Fibroblast of upper back skin (primary cell): ENCODE measurements around the gene CIAO2A.
"Not testable (repeated sequence)": the region's sequence is repeated elsewhere in the genome, so short reads cannot be mapped to it uniquely, and the experiment has no call there.

Experiments used
- DNase-seq: peaks from one replicate; pipeline ENCODE4 v3.0.0-alpha.2; 2013

The CIAO2A gene

DNA sequence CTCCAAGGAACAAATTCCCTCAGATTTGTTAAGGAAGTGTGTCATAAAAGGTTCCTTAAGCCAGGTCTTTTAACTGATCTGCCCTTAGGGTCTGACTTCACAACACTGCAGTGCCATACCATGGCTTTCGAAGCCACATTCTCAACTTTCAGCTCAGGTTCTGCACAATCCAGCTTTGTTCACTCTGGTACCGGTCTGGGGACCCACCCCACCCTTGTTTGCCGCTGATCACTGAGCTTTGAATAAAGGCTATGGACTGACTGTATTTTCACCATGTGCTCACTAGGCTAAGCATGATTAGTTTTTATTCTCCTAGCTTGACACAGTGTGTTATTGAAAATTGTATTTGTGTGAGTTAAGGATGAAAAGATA lies 18.0 kb upstream of the CIAO2A start:
- no peak for DNase-seq

GRCh38 chr15:64110950-64111678 lies 17.5 kb upstream of the CIAO2A start:
- no peak for DNase-seq

DNA sequence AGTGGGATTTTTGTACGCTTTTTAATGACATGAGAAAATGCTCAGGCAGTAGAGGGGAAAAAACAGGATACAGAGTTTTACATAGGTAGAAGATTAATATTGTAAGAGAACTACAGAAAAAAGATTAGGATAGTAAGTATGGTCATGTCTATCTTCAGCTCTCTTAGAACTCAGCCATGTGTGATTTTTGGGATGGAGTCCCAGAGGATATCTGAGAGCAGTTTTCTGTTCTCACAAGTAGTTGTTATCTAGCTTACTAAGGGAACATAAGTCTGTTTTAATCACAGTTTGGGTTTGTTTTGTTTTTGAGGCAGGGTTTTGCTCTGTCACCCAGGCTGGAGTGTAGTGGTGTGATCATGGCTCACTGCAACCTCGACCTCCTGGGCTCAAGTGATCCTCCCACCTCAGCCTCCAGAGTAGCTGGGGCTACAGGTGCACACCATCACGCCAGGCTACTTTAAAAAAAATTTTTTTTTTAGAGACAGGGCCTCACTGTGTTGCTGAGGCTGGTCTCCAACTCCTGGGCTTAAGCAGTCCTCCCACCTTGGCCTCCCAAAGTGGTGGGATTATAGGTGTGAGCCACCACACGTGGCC lies 16.6 kb upstream of the CIAO2A start:
- DNase-seq = not testable (repeated sequence)

- DNase-seq = no peak
Measured at GRCh38 chr15:64107337-64107736, 13.7 kb upstream of the CIAO2A start.

DNA sequence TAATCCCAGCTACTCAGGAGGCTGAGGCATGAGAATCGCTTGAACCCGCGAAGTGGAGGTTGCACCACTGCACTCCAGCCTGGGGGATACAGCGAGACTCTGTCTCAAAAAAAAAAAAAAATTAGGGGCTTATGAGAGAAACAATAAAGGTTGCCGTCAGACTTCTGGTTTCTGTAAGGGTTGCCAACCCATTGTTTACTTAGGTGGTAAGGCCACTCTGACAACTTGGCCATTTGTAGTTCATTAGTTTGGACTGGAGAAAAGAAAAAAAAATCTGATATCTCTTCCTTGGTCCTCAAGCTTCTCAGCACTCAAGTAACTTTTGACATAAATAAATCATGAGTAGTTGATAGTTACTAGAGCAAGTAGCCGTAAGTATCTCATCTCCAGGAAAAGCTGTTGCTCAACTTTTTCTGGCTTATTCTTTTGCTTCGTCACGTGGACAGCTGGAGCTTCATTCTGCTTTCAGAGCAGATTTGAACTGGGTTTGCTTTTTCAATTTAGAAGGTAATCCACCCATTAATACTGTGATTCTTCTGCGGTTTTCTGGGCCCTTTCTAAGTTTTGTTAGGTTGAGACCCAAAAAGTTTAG lies 11.6 kb upstream of the CIAO2A start:
- peak; percentile 24 for DNase-seq

GRCh38 chr15:64102497-64102896 lies 8.9 kb upstream of the CIAO2A start:
- DNase-seq = no peak

DNA sequence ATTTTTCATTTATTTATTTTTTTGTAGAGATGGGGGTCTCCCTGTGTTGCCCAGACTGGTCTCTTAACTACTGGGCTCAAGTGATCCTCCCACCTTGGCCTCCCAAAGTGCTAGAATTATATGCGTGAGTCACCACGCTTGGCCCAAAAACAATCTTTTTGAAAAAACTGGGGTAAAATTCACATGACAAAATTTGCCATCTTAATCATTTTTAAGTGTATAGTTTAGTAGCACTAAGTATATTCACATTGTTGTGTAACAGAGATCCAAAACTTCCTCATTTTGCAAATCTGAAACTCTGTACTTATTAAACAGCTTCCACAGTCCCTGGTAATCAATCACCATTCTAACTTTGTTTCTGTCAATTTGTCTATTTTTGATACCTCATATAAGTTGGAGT lies 7.3 kb upstream of the CIAO2A start:
- no peak for DNase-seq

- DNase-seq = no peak
Measured at GRCh38 chr15:64099379-64099778, 5.7 kb upstream of the CIAO2A start.

DNA sequence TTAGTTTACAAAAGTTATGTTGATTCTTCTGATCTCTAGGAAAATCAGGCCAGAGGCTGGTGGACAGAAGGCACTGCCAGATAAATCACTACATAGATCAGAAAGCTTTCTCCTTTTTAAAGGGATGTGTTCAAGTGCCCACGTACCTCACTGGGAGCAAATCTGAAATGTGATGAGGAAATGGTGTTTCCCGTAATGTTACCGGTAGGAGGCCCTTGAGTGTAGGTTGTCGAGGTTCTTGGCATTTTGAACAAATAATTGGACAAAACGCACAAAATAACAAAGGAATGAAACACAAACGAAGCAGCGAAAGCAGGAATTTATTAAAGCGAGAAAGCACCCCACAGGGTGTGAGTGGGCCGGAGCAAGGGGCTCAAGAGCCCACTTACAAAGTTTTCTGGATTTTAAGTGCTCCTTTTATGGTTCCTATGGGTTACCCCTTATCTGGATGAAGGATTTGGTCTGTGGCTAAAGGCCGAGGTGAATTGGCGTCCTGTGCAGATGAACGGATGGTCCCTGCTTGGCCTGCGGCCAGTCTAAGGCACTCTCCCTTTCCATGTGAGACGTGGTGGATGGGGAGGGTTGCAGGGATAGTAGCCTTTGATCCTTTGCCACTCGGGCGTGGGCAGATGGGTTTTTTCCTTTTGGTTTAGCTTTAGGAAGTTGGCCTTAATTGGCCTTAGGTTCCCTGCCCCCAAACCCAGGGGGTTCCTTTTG lies 3.2 kb upstream of the CIAO2A start:
- DNase-seq = no peak

GRCh38 chr15:64095795-64096667 lies 2.4 kb upstream of the CIAO2A start, which contains the start of gene SNX1:
Gene SNX1 (plus strand): TSS chr15:64095982. CDS start chr15:64096014, 32 bp downstream.
- DNase-seq = peak; percentile 94

GRCh38 chr15:64095431-64095794 lies 1.8 kb upstream of the CIAO2A start:
- no peak for DNase-seq

DNA sequence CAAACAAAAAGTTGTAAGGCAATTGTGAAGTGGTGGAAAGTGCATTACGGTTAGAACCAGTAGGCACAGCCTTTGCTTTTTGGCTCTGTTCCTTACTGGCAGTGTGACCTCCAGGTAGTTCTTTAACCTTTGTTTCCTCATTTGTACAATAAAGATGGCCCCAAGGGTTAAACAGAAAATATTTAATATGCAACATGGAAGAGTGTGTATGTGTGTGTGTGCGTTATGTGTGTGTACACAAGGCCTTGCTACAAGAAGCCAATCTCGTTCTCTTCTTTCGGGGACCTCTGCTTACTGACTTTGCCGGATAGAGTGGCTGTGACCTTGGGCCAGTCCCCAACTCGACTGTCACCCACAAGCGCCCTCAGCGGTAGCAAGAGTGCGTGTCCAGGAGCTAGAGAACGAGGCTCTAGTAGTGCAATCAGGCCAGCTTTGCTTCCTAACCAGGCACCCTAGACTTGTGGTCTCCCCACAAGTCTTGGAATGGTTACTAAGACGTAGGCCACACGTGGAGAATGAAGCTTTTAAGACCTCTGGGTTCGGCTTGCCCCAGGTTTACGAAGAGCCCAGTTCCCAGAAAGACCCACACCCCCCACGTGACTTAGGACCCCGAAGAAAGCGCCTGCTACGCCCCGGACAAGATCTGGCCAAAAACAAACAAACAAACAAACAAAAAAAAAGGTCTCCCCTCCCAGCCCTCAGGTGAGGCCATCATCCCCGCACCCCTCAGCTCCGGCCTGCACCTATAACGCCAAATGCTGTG lies 593 bp downstream of the CIAO2A start:
- DNase-seq = peak; percentile 51

GRCh38 chr15:64092075-64092820 lies 1.4 kb downstream of the CIAO2A start:
- no peak for DNase-seq

DNA sequence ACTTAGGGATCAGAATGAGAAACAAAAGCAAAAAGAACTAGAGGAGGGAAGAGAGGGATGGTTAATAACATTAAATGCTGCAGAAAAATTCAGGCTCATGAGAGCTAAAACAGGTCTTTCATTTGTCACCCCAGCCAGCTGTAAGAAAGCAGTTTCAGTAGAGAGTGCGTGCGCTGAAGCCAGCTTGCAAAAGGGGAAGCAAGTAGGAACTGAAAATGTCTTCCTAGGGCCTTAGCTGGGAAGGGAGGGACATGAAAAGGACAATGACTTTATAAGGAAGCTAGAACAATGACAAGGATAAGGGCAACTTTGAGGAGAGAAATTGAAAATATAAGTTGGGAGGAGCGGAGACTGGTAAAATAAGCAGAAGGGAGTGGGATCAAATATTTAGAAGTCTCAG lies 3.1 kb downstream of the CIAO2A start:
- DNase-seq = no peak

DNA sequence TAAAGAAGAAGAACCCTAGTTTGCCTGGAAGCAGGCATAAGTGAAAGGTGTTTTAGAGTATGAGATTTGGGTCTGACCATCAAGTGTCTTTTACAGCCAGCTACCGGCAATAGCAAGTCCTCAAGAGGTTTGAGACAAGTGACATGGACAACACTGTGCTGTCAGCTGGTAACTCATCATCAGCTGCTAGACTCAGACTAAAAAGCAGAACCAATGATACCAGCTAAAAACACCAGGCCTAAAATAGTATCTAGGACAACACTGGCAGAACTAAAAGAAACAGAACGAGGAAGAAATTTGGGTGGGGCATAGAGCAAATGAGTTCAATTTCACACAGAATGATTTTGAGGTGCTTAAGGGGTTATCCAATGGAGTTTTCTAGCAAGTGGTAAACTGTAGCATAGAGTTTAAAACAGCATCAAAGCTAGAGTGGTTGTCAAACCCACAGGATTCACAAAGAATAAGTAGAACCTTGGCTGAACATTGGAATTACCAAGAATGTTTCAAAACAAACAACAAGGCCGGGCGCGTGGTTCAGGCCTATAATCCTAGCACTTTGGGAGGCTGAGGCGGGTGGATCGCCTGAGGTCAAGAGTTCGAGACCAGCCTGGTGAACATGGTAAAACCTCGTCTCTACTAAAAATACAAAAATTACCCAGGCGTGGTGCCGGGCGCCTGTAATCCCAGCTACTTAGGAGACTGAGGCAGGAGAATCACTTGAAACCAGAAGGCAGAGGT lies 3.9 kb downstream of the CIAO2A start:
- no peak for DNase-seq

DNA sequence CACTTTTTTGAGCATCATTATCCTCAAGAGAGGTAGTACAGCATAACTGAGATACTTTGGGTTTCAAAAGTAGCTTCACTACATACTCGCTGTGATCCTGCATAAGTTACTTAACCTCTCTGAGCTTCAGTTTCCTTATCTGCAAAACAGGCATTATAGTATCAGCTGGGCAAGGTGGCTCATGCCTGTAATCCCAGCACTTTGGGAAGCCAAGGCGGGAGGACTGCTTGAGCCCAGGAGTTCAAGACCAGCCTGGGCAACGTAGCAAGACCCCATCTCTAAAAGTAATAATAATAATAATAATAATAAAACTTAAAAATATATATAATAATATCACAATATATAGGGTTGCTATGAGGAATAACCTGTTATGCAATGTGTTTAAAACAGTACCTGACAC lies 10.9 kb downstream of the CIAO2A start:
- DNase-seq = no peak

DNA sequence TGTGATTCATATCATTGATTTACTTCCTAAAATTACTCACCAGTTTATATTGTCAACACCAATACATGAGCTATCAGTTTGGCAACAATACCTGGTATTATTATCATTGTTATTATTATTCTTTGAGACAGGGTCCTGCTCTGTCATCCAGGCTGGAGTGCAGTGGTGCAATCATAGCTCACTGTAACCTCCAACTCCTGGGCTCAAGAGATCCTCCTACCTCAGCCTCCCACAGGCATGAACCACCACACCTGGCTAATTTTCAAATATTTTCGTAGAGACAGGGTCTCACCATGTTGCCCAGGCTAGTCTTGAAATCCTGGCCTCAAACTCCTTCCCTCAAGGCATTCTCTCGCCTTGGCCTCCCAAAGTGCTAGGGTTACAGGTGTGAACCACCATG lies 20.1 kb downstream of the CIAO2A start:
- not testable (repeated sequence) for DNase-seq

DNA sequence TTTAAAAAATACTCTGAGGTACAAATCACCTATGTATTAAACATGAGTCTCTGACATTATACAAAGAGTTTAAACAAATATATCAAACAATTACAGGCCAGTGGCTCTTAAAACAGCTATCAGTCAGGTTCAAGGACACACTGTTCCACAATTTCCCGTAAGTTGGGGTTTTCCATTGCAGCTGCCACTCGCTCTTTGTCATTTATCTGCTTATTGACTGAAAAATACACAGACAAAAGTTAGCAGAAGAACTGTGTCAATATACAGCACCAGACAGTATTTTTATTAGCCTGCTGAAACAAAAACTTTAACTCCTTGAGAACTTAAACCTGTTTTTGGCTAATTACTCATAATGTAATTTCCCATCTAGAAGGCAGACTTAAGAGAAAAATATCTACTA lies 20.8 kb downstream of the CIAO2A start:
- DNase-seq = no peak

GRCh38 chr15:64071931-64072765 lies 21.5 kb downstream of the CIAO2A start:
- no peak for DNase-seq
